SK-N-SH treated with all-trans-retinoic acid at 6 μM for 48 hours (cell line): ENCODE data around the gene SORCS1.

Source experiments
- ATAC-seq: fragments of 200-7000 bp; cut with Tn5 transposase; 3 replicates; pipeline ENCODE4 v1.9.1; 2020; ENCODE audit warnings: mild to moderate bottlenecking, moderate library complexity
- ARNTL ChIP-seq: fragments of 450-650 bp; formaldehyde crosslinking; IDR thresholded peaks from 2 replicates; pipeline ENCODE4 v1.5.0; 2020; ENCODE audit warnings: low read depth, mild to moderate bottlenecking, moderate library complexity, borderline replicate concordance
- BACH2 ChIP-seq: fragments of 250-450 bp; sonication (Bioruptor Pico); IDR thresholded peaks from 2 replicates; pipeline ENCODE4 v1.9.0; 2021; ENCODE audit warnings: mild to moderate bottlenecking, borderline replicate concordance
- CSRNP3 ChIP-seq: fragments of 250-450 bp; sonication (Bioruptor Pico); IDR thresholded peaks from 2 replicates; pipeline ENCODE4 v1.5.1; 2021; ENCODE audit warnings: mild to moderate bottlenecking, moderate library complexity
- ESRRG ChIP-seq: fragments of 250-450 bp; sonication (Bioruptor Pico); IDR thresholded peaks from 2 replicates; pipeline ENCODE4 v1.6.1; 2021; ENCODE audit warnings: mild to moderate bottlenecking
- GLIS3 ChIP-seq: fragments of 250-450 bp; sonication (Bioruptor Pico); IDR thresholded peaks from 2 replicates; pipeline ENCODE4 v1.5.0; 2020; ENCODE audit warnings: mild to moderate bottlenecking, moderate library complexity
- ISL1 ChIP-seq: fragments of 250-450 bp; sonication (Bioruptor Pico); IDR thresholded peaks from 2 replicates; pipeline ENCODE4 v2.1.2; 2022; ENCODE audit warnings: mild to moderate bottlenecking, moderate library complexity
- OSR1 ChIP-seq: fragments of 250-450 bp; sonication (Bioruptor Pico); IDR thresholded peaks from 2 replicates; pipeline ENCODE4 v1.8.0; 2022; ENCODE audit warnings: moderate library complexity, mild to moderate bottlenecking, inconsistent platforms
- PATZ1 ChIP-seq: fragments of 250-450 bp; sonication (Bioruptor Pico); IDR thresholded peaks from 2 replicates; pipeline ENCODE4 v1.8.0; 2020; ENCODE audit warnings: mild to moderate bottlenecking, moderate library complexity, borderline replicate concordance
- POU6F1 ChIP-seq: fragments of 250-450 bp; sonication (Bioruptor Pico); IDR thresholded peaks from 2 replicates; pipeline ENCODE4 v1.8.0; 2021; ENCODE audit warnings: low read depth, mild to moderate bottlenecking, moderate library complexity, borderline replicate concordance
- PPARA ChIP-seq: fragments of 250-450 bp; sonication (Bioruptor Pico); IDR thresholded peaks from 2 replicates; pipeline ENCODE4 v1.5.0; 2020; ENCODE audit warnings: mild to moderate bottlenecking, borderline replicate concordance
- RARB ChIP-seq: fragments of 250-450 bp; sonication (Bioruptor Pico); IDR thresholded peaks from 2 replicates; pipeline ENCODE4 v1.8.0; 2021; ENCODE audit warnings: mild to moderate bottlenecking, moderate library complexity
- SNAI2 ChIP-seq: fragments of 250-450 bp; sonication (Bioruptor Pico); IDR thresholded peaks from 2 replicates; pipeline ENCODE4 v1.5.0; 2020; ENCODE audit warnings: mild to moderate bottlenecking, moderate library complexity
- TCF4 ChIP-seq: fragments of 250-450 bp; sonication (Bioruptor Pico); IDR thresholded peaks from 2 replicates; pipeline ENCODE4 v1.8.0; 2021; ENCODE audit warnings: mild to moderate bottlenecking, moderate library complexity, borderline replicate concordance
- TOX ChIP-seq: fragments of 250-450 bp; sonication (Bioruptor Pico); IDR thresholded peaks from 2 replicates; pipeline ENCODE4 v1.8.0; 2021; ENCODE audit warnings: mild to moderate bottlenecking, moderate library complexity, borderline replicate concordance
- TSHZ2 ChIP-seq: fragments of 250-450 bp; sonication (Bioruptor Pico); IDR thresholded peaks from 2 replicates; pipeline ENCODE4 v1.5.0; 2020; ENCODE audit warnings: mild to moderate bottlenecking, moderate library complexity
- ZC3H10 ChIP-seq: fragments of 250-450 bp; sonication (Bioruptor Pico); IDR thresholded peaks from 2 replicates; pipeline ENCODE4 v1.5.1; 2021; ENCODE audit warnings: mild to moderate bottlenecking, moderate library complexity
- ZFP30 ChIP-seq: fragments of 450-650 bp; formaldehyde crosslinking; IDR thresholded peaks from 2 replicates; pipeline ENCODE4 v1.5.0; 2022; ENCODE audit warnings: mild to moderate bottlenecking, moderate library complexity
- ZNF565 ChIP-seq: fragments of 450-650 bp; formaldehyde crosslinking; conservative IDR thresholded peaks from 2 replicates; pipeline ENCODE4 v1.5.0; 2020; ENCODE audit warnings: low read depth, mild to moderate bottlenecking, moderate library complexity

Gene SORCS1

GRCh38 chr10:106830006-106830405, 334.5 kb downstream of the SORCS1 start:
- TF ChIP-seq ZC3H10 (CRISPR knock-in tag), result no peak
- TF ChIP-seq, all 23 proteins: peak for 0
- ATAC-seq, result no peak

- no peak for ATAC-seq
- TF ChIP-seq ISL1 (CRISPR knock-in tag) (no peak), ESRRG (CRISPR knock-in tag) (no peak), ZC3H10 (CRISPR knock-in tag) (no peak), ZNF565 (CRISPR knock-in tag) (no peak), SNAI2 (no peak), OSR1 (CRISPR knock-in tag) (no peak), ARNTL (no peak), BACH2 (CRISPR knock-in tag) (no peak), CSRNP3 (no peak), PATZ1 (CRISPR knock-in tag) (no peak)
Observed at GRCh38 chr10:106826716-106827115, 337.8 kb downstream of the SORCS1 start.

GRCh38 chr10:106825576-106826364, 338.7 kb downstream of the SORCS1 start:
- no peak for TF ChIP-seq GLIS3 (CRISPR knock-in tag)
- ATAC-seq, result no peak

- TF ChIP-seq TSHZ2 (CRISPR knock-in tag), result no peak
- TF ChIP-seq TOX (CRISPR knock-in tag), result no peak
- no peak for TF ChIP-seq PATZ1 (CRISPR knock-in tag)
- TF ChIP-seq RARB (CRISPR knock-in tag), result no peak
- TF ChIP-seq ZC3H10 (CRISPR knock-in tag), result no peak
- TF ChIP-seq ARNTL, result no peak
- TF ChIP-seq ISL1 (CRISPR knock-in tag), result no peak
- no peak for TF ChIP-seq PPARA
- TF ChIP-seq ZNF565 (CRISPR knock-in tag), result no peak
- no peak for TF ChIP-seq ZFP30 (CRISPR knock-in tag)
- TF ChIP-seq OSR1 (CRISPR knock-in tag), result no peak
- no peak for TF ChIP-seq POU6F1 (CRISPR knock-in tag)
- TF ChIP-seq TCF4 (CRISPR knock-in tag), result no peak
- ATAC-seq, result no peak
Observed at GRCh38 chr10:106820579-106820978, 343.9 kb downstream of the SORCS1 start.
